ENCODE results near the gene SHISA9.

SHISA9 gene

DNA sequence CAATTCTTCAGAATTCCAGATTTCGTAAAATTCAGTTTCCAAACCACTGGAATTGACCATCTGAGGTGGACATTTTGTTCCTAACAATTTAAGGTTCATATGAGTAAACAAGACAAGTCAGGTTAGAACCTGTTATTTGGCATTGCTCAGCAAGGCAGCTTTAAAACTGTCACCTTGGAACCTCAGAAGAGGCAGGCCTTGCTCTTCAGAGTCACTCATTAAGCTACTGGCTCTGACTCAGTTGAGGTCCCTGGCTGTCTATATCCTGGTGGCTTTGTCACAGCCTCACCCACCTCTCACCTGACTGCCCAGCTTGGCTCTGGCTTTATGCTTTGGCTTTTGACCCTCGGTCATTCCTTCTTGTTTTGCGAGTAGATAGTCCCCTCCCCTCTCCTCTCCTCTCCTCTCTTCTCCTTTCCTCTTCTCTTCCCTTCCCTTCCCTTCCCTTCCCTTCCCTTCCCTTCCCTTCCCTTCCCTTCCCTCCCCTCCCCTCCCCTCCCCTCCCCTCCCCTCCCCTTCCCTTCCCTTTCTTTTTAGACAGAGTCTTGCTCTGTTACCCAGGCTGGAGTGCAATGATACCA, 238.4 kb downstream of the SHISA9 start:
- no peaks in the 10 kb centered on the region for H3K79me2 ChIP-seq (ENCODE audit: insufficient read depth, low read depth)
- no peaks in the 10 kb centered on the region for H3K4me1 ChIP-seq (ENCODE audit: low read depth, poor library complexity, severe bottlenecking)
- H4K20me1 ChIP-seq (ENCODE audit: insufficient read depth): no peaks in the 10 kb centered on the region
- no peak overlapping the region for H3K27ac ChIP-seq
- no peaks in the 10 kb centered on the region for H3K27me3 ChIP-seq (ENCODE audit: insufficient read depth, low read depth)
- no peak overlapping the region for H2AFZ ChIP-seq (ENCODE audit: low read depth)
- no peaks in the 10 kb centered on the region for H3K36me3 ChIP-seq (ENCODE audit: insufficient read depth)
- H3K4me2 ChIP-seq: no peak overlapping the region
- no peak overlapping the region for H3K9ac ChIP-seq
- no peak overlapping the region for H3K4me3 ChIP-seq (IDR thresholded peaks at IDR 0.05; ENCODE audit: insufficient read depth, low read depth, low read length)
- TF ChIP-seq, protein P1, sequence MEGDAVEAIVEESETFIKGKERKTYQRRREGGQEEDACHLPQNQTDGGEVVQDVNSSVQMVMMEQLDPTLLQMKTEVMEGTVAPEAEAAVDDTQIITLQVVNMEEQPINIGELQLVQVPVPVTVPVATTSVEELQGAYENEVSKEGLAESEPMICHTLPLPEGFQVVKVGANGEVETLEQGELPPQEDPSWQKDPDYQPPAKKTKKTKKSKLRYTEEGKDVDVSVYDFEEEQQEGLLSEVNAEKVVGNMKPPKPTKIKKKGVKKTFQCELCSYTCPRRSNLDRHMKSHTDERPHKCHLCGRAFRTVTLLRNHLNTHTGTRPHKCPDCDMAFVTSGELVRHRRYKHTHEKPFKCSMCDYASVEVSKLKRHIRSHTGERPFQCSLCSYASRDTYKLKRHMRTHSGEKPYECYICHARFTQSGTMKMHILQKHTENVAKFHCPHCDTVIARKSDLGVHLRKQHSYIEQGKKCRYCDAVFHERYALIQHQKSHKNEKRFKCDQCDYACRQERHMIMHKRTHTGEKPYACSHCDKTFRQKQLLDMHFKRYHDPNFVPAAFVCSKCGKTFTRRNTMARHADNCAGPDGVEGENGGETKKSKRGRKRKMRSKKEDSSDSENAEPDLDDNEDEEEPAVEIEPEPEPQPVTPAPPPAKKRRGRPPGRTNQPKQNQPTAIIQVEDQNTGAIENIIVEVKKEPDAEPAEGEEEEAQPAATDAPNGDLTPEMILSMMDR (conservative IDR thresholded peaks at IDR 0.05; ENCODE audit: low read depth, low read length): no peak

DNA sequence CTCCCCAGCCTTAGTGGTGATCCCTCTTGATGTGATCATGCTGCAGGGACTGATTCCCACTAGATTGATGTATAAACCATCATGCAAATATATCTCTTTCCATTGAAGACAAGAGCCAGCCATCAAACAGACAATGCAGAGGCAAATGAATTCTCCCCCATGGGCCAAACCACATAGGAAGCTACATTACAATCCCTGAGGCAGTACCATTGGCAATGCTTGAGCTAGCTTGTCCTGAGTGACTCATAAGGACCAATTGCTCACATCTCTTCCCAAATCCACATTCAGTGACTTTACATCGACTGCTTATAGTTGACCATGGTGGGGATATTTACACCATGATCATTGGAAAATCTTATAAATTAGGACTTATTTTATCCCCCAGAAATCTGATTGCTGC, 242.2 kb downstream of the SHISA9 start:
- Histone ChIP-seq H3K27ac (no peak overlapping the region), H2AFZ (ENCODE audit: low read depth) (no peak overlapping the region), H4K20me1 (ENCODE audit: insufficient read depth) (no peaks in the 10 kb centered on the region), H3K79me2 (ENCODE audit: insufficient read depth, low read depth) (no peaks in the 10 kb centered on the region), H3K36me3 (ENCODE audit: insufficient read depth) (no peaks in the 10 kb centered on the region), H3K9ac (no peak overlapping the region), H3K4me3 (IDR thresholded peaks at IDR 0.05; ENCODE audit: insufficient read depth, low read depth, low read length) (no peak overlapping the region), H3K4me1 (ENCODE audit: low read depth, poor library complexity, severe bottlenecking) (no peaks in the 10 kb centered on the region), H3K27me3 (ENCODE audit: insufficient read depth, low read depth) (no peaks in the 10 kb centered on the region), H3K4me2 (no peak overlapping the region)
- TF ChIP-seq, protein P1 (conservative IDR thresholded peaks at IDR 0.05; ENCODE audit: low read depth, low read length): no peak

DNA sequence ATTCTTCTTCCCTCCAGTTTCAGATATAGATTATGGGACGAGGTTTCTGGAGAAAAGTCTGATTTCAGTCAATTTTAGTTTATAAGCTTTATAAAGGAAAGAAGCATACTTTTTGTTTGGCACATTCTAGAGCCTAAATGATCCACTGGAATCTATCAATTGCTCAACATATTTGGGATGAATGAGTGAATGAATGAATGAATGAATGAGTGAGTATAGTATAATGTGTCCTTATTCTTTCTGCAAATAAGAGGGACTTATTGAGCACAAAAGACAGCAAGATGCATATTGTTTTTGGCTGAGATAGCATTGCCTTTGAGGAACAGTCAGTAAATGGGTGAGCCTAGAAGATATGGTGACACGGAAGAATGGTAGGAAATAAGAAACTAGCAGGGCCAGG, 245.4 kb downstream of the SHISA9 start:
- Histone ChIP-seq H2AFZ (ENCODE audit: low read depth) (no peak overlapping the region), H3K4me1 (ENCODE audit: low read depth, poor library complexity, severe bottlenecking) (no peaks in the 10 kb centered on the region), H3K4me3 (IDR thresholded peaks at IDR 0.05; ENCODE audit: insufficient read depth, low read depth, low read length) (no peak overlapping the region), H3K79me2 (ENCODE audit: insufficient read depth, low read depth) (no peaks in the 10 kb centered on the region), H3K4me2 (no peak overlapping the region), H3K36me3 (ENCODE audit: insufficient read depth) (no peaks in the 10 kb centered on the region), H4K20me1 (ENCODE audit: insufficient read depth) (no peaks in the 10 kb centered on the region), H3K27me3 (ENCODE audit: insufficient read depth, low read depth) (no peaks in the 10 kb centered on the region), H3K9ac (no peak overlapping the region), H3K27ac (no peak overlapping the region)
- TF ChIP-seq, protein P1 (conservative IDR thresholded peaks at IDR 0.05; ENCODE audit: low read depth, low read length): no peak

DNA sequence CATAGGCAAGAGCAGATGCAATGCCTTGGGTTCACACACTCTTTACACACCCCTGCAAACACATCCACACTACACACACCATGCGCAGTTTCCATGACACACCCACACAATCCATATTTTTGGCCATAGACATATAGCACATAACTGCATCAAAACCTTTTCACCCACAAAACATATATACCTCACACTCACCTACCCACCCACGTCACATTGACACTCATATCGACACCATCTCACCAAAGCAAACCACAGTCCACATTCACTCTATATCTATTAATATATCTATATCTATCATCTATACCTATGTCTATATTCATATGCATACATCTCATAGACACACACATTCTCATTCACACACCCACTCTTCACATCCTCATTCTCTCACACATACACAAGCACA, 246.9 kb downstream of the SHISA9 start:
- Histone ChIP-seq H3K79me2 (ENCODE audit: insufficient read depth, low read depth) (no peaks in the 10 kb centered on the region), H3K4me2 (no peak overlapping the region), H4K20me1 (ENCODE audit: insufficient read depth) (no peaks in the 10 kb centered on the region), H3K4me1 (ENCODE audit: low read depth, poor library complexity, severe bottlenecking) (no peaks in the 10 kb centered on the region), H3K27ac (no peak overlapping the region), H3K9ac (no peak overlapping the region), H3K36me3 (ENCODE audit: insufficient read depth) (no peaks in the 10 kb centered on the region), H3K4me3 (IDR thresholded peaks at IDR 0.05; ENCODE audit: insufficient read depth, low read depth, low read length) (no peak overlapping the region), H2AFZ (ENCODE audit: low read depth) (no peak overlapping the region), H3K27me3 (ENCODE audit: insufficient read depth, low read depth) (no peaks in the 10 kb centered on the region)
- TF ChIP-seq, protein P1 (conservative IDR thresholded peaks at IDR 0.05; ENCODE audit: low read depth, low read length): no peak
